GM12878 (cell line): ENCODE data around the gene FCER2.

ENCODE experiments used
- EP300 ChIP-seq, 2 experiments: fragments of 150-350 bp in 1 of 2; IDR thresholded peaks; 2 replicates each; pipeline ENCODE4 v1.6.1; 2011 to 2012; ENCODE audit warnings: low read depth in 2 of 2, low read length in 2 of 2, borderline replicate concordance in 1 of 2, improper control_type of control experiment in 1 of 2, inconsistent platforms in 1 of 2; ENCODE audit not compliant: control insufficient read depth in 1 of 2
- FOS ChIP-seq: IDR thresholded peaks from 3 replicates; pipeline ENCODE4 v1.6.1; 2011; ENCODE audit warnings: borderline replicate concordance; ENCODE audit not compliant: insufficient read length; ENCODE audit errors: extremely low read depth
- POLR2A ChIP-seq: IDR thresholded peaks from 2 replicates; pipeline ENCODE4 v1.6.1; 2011; ENCODE audit warnings: low read depth, mild to moderate bottlenecking, low read length
- POLR2AphosphoS5 ChIP-seq: IDR thresholded peaks from 2 replicates; pipeline ENCODE4 v1.6.1; 2011; ENCODE audit warnings: mild to moderate bottlenecking, low read length, inconsistent platforms
- STAT1 ChIP-seq: fragments of 450-650 bp; conservative IDR thresholded peaks from 2 replicates; pipeline ENCODE4 v1.6.1; 2014; ENCODE audit warnings: antibody characterized with exemption, mild to moderate bottlenecking
- TCF12 ChIP-seq: IDR thresholded peaks from 2 replicates; pipeline ENCODE4 v1.6.1; 2011; ENCODE audit warnings: low read depth, mild to moderate bottlenecking, low read length
- TF ChIP-seq, protein P1 (sequence below): fragments of 450-650 bp; formaldehyde crosslinking; IDR thresholded peaks from 2 replicates; pipeline ENCODE4 v1.5.0; 2022; ENCODE audit warnings: mild to moderate bottlenecking, missing genetic modification characterization
- TF ChIP-seq, protein P2 (sequence below), 3 experiments: IDR thresholded peaks in 2 of 3; conservative IDR thresholded peaks in 1 of 3; 2 replicates each; pipeline ENCODE4 v1.5.1; 2011; ENCODE audit warnings: low read depth in 3 of 3, low read length in 3 of 3, mild to moderate bottlenecking in 3 of 3, control low read depth in 2 of 3, moderate library complexity in 2 of 3, inconsistent platforms in 1 of 3, mixed read lengths in 1 of 3; ENCODE audit not compliant: control insufficient read depth in 2 of 3, insufficient read depth in 1 of 3; ENCODE audit errors: extremely low read depth in 1 of 3

- TF ChIP-seq, protein P1, sequence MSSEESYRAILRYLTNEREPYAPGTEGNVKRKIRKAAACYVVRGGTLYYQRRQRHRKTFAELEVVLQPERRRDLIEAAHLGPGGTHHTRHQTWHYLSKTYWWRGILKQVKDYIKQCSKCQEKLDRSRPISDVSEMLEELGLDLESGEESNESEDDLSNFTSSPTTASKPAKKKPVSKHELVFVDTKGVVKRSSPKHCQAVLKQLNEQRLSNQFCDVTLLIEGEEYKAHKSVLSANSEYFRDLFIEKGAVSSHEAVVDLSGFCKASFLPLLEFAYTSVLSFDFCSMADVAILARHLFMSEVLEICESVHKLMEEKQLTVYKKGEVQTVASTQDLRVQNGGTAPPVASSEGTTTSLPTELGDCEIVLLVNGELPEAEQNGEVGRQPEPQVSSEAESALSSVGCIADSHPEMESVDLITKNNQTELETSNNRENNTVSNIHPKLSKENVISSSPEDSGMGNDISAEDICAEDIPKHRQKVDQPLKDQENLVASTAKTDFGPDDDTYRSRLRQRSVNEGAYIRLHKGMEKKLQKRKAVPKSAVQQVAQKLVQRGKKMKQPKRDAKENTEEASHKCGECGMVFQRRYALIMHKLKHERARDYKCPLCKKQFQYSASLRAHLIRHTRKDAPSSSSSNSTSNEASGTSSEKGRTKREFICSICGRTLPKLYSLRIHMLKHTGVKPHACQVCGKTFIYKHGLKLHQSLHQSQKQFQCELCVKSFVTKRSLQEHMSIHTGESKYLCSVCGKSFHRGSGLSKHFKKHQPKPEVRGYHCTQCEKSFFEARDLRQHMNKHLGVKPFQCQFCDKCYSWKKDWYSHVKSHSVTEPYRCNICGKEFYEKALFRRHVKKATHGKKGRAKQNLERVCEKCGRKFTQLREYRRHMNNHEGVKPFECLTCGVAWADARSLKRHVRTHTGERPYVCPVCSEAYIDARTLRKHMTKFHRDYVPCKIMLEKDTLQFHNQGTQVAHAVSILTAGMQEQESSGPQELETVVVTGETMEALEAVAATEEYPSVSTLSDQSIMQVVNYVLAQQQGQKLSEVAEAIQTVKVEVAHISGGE: no peak
- TF ChIP-seq POLR2A (0 out of 2 replicates have a peak, but pooled peaks have one; percentile 26), FOS (no peak), EP300 (IDR thresholded peaks at IDR 0.05; ENCODE audit: borderline replicate concordance in 1 of 2, control insufficient read depth in 1 of 2, low read depth in 2 of 2, low read length in 2 of 2) (peak in 1 of 2 experiments; percentile 8; a peak in 1 of 4 replicates), STAT1 (no peak), POLR2AphosphoS5 (no peak), TCF12 (no peak)
- TF ChIP-seq, protein P2, sequence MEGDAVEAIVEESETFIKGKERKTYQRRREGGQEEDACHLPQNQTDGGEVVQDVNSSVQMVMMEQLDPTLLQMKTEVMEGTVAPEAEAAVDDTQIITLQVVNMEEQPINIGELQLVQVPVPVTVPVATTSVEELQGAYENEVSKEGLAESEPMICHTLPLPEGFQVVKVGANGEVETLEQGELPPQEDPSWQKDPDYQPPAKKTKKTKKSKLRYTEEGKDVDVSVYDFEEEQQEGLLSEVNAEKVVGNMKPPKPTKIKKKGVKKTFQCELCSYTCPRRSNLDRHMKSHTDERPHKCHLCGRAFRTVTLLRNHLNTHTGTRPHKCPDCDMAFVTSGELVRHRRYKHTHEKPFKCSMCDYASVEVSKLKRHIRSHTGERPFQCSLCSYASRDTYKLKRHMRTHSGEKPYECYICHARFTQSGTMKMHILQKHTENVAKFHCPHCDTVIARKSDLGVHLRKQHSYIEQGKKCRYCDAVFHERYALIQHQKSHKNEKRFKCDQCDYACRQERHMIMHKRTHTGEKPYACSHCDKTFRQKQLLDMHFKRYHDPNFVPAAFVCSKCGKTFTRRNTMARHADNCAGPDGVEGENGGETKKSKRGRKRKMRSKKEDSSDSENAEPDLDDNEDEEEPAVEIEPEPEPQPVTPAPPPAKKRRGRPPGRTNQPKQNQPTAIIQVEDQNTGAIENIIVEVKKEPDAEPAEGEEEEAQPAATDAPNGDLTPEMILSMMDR (IDR thresholded peaks at IDR 0.05 in 2 of 3, conservative IDR thresholded peaks at IDR 0.05 in 1 of 3; ENCODE audit: control insufficient read depth in 2 of 3, extremely low read depth in 1 of 3, insufficient read depth in 1 of 3, low read depth in 3 of 3, low read length in 3 of 3): no peak
These were observed 7.4 kb downstream of the FCER2 start for GRCh38 chr19:7694499-7694898.
